SH-SY5Y (cell line): ENCODE measurements around the gene CSF1R.

Experiments used
- GATA2 ChIP-seq: IDR thresholded peaks from 2 replicates; pipeline ENCODE4 v1.6.1; 2011; ENCODE audit warnings: mild to moderate bottlenecking, low read depth, low read length
- GATA3 ChIP-seq: IDR thresholded peaks from 2 replicates; pipeline ENCODE4 v1.6.1; 2011; ENCODE audit warnings: low read depth, mild to moderate bottlenecking, low read length, moderate library complexity

Gene CSF1R

GRCh38 chr5:150054569-150054968, 31.8 kb downstream of the CSF1R start:
- TF ChIP-seq GATA3 = no peak
- no peak for TF ChIP-seq GATA2

- TF ChIP-seq GATA3 = no peak
- TF ChIP-seq GATA2 = no peak
Observed at GRCh38 chr5:150053713-150054392, 32.5 kb downstream of the CSF1R start.

- TF ChIP-seq GATA3 (no peak), GATA2 (no peak)
Observed at GRCh38 chr5:150052956-150053712, 33.2 kb downstream of the CSF1R start.

GRCh38 chr5:150052226-150052955, 34.0 kb downstream of the CSF1R start:
- no peak for TF ChIP-seq GATA2
- TF ChIP-seq GATA3 = no peak

GRCh38 chr5:150051657-150052195, 34.6 kb downstream of the CSF1R start:
- TF ChIP-seq GATA2 = no peak
- TF ChIP-seq GATA3 = no peak

- TF ChIP-seq GATA3 = no peak
- no peak for TF ChIP-seq GATA2
Observed at GRCh38 chr5:150046031-150046430, 40.3 kb downstream of the CSF1R start.

GRCh38 chr5:150045549-150045948, 40.8 kb downstream of the CSF1R start:
- TF ChIP-seq GATA3 (no peak), GATA2 (no peak)

GRCh38 chr5:150044712-150045111, 41.6 kb downstream of the CSF1R start:
- TF ChIP-seq GATA3 = no peak
- TF ChIP-seq GATA2 = no peak

- TF ChIP-seq GATA2 (no peak), GATA3 (no peak)
Observed at GRCh38 chr5:150044329-150044681, 42.0 kb downstream of the CSF1R start.

- TF ChIP-seq GATA2 (no peak), GATA3 (no peak)
Observed at GRCh38 chr5:150043657-150044328, 42.6 kb downstream of the CSF1R start.

- no peak for TF ChIP-seq GATA2
- TF ChIP-seq GATA3 = no peak
Observed at GRCh38 chr5:150042459-150042858, 43.9 kb downstream of the CSF1R start.

GRCh38 chr5:150038547-150038946, 47.8 kb downstream of the CSF1R start:
- TF ChIP-seq GATA2 = no peak
- TF ChIP-seq GATA3 = no peak

- TF ChIP-seq GATA3 (no peak), GATA2 (no peak)
Observed at GRCh38 chr5:150036513-150036912, 49.8 kb downstream of the CSF1R start.
